NCI-H1694 (cell line): ENCODE measurements around the gene TOB1.
"Not testable (repeated sequence)": the region's sequence is repeated elsewhere in the genome, so short reads cannot be mapped to it uniquely, and the experiment has no call there.

Source experiments
- DNase-seq: peaks from one replicate; lab custom pipeline; 2025; lab: John Stamatoyannopoulos, UW

TOB1 gene

DNA sequence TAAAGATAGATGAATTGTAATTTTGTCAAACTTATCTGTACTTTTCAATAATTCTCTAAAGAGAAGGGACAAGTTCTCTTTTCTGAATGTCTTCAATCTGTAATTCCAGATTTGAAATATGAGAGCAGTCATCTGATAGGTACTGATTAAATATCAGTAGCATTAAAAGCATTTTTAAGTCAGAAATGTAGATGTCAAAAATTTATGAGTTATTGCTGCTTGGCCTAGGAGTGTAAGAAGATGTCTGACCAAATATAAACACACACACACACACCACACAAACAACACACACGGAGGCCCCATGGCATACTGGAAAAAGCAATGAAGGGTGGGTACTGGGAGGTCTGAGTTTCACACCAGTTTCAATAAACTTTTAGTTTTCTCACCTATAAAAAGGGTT lies 2.4 kb upstream of the TOB1 start:
- no peak for DNase-seq

- no peak for DNase-seq
Observed at GRCh38 chr17:50868140-50868438, 1.9 kb upstream of the TOB1 start.

GRCh38 chr17:50867363-50868139 lies 1.4 kb upstream of the TOB1 start:
- peak; percentile 97 for DNase-seq

DNA sequence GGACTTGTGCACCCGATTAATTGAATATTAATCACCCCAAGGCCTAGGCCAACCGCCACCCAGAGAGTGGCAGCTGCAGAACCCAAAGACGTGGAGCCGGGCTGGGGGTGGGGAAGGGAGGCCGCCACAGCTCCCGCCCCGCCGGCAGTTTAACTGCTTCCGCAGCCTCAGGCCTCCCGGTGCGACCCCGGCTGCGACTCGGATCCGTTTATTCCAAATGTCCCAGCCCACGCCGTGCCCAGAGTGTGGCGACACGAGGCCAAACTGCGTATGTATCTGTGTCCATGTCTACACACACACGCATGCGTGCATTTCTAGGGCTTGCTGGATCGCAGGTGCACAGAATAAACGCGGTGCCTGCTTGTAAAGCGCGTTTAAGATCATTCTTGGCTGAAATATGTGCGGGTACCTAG lies 802 bp upstream of the TOB1 start:
- peak; percentile 79 for DNase-seq

- no peak for DNase-seq
Observed at GRCh38 chr17:50865868-50866260, 290 bp downstream of the TOB1 start.

DNA sequence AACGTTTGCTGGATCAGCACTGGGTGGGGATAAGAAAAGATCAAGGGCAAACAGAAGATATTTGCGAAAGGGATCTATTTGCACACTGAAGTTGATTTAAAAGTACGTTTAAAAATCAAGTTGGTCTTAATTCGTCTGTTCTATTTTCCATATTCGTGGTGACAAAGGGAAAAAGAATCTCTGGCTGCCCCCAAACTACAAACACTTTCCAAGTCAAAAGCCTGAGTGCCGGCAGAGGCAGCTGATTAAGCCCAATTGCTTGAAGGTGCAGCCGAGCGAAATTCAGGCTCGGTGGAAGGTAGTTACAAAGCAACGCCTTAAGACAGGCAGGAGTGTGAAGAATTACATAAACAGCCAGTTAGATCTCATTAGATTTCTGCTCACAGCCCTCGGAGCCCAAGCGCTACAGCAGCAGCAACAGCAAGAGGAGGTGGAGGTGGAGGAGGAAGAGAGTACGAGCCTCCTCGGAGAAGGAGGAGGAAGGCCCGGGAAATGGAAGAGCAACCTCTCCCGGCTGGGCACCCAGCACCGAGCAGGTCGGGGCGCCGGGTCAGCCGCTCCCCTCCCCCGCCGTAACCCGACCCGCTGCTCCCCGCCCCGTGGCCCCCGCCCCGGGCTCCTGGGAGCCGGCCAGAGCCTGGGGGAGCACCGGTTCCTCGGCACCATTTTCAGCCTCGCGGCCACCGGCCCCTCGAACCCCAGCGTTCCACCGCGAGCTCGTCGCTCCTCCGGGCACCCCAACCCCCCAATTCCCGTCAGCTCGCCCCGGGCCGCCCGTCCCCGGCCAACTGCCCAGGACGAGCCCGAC lies 890 bp downstream of the TOB1 start:
- no peak for DNase-seq

GRCh38 chr17:50864747-50865059 lies 1.5 kb downstream of the TOB1 start:
- no peak for DNase-seq

DNA sequence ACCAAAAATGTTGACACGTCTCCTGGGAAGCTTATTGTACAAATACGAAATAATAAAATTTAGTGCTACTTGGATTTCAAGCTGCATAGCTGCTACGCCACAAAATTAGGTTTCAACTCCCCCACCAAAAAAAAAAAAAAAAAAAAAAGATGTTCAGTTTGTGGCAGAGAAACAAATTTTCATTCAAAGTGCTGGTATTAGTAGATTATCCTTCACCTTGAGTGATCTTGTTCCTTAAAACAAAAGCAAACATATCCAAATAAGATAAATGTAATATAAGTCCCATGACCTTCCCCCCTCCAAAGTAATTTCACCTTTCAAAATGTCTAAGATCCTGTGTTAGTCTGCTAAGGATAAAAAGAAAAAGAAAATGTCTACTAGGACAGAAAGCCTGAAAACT lies 2.2 kb downstream of the TOB1 start:
- DNase-seq: no peak

DNA sequence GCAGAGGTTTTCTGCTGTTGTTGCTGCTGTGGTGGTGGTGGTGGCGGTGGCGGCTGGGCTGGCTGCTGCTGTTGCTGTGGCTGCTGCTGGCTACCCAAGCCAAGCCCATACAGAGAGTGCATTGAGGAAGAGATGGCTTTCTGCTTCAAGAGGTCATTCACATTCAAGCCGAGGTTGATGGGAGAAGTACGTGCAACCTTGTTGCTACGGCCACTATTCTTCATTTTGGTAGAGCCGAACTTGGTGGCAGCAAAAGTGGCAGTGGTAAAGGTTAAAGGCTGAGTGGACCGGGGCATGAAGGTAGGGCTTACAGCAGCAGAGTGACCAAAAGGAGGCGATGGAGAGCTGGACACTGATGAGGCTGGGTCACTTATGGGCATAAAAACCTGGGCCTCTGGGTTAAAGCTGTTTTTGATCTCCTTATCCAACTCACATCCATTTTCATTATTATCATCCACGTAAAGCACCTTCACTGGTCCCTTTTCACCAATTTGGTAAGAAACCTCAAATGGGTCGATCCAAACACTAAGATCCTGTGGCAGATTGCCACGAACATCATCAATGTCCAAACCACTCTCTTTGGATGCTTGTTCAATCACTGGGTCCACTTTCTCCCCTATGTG lies 2.8 kb downstream of the TOB1 start:
- DNase-seq: no peak

DNA sequence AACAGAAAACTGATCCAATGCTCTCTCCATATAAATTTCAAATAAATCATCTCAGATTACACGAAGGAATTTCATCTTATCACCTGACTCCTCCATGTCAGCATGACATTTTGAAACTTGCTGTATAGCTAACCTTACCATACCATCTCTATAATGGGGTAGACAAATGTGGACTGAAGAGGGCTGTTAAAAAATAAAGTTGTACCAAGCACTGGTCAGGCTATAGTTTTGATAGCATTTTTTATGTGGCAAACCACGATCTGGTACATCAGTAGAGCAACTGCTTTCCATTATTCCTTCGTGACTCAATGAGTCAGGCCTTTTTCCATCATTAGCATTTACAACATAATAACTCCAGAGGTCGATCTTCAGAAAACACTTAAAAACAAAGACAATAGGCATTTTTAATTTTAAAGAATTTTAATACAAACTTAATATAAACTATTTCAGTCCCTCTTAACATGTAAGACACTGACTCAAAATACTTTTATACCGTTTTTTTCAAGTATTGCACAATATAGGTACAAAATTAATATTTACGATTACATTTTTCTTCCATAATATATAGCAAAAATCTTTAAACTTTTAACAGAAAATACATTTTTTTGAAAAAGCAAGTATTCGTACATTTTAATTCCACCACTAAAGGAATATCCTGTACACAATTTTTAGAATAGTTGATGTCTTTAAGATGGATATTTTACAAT lies 4.2 kb downstream of the TOB1 start:
- DNase-seq: no peak

DNA sequence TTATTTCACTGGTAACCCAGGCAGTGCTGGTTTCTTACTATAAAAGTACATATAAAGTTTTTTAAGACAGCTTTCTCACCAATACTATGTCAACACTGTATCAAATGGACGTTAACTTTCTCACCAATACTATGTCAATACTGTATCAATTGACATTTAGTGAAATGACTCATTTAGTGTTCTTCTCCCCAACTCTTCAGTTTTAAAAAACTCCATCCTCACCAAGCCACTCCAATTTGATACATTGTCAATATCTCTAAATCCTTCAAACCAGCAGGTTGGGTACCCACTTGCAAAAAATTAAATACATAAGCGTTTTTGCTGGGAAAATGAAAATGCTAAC lies 4.8 kb downstream of the TOB1 start:
- no peak for DNase-seq

DNA sequence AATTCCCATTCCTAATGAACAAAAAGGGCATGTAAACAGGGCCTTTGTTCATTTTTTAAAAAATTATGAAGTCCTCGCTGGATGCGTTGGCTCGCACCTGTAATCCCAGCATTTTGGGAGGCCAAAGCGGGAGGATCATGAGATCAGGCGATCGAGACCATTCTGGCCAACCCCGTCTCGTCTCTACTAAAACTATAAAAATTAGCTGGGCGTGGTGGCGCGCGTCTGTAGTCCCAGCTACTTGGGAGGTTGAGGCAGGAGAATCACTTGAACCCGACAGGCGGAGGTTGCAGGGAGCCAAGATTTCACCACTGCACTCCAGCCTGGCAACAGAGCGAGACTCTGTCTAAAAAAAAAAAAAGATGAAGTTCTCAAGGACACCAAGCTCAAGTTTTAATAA lies 6.4 kb downstream of the TOB1 start:
- DNase-seq: not testable (repeated sequence)

DNA sequence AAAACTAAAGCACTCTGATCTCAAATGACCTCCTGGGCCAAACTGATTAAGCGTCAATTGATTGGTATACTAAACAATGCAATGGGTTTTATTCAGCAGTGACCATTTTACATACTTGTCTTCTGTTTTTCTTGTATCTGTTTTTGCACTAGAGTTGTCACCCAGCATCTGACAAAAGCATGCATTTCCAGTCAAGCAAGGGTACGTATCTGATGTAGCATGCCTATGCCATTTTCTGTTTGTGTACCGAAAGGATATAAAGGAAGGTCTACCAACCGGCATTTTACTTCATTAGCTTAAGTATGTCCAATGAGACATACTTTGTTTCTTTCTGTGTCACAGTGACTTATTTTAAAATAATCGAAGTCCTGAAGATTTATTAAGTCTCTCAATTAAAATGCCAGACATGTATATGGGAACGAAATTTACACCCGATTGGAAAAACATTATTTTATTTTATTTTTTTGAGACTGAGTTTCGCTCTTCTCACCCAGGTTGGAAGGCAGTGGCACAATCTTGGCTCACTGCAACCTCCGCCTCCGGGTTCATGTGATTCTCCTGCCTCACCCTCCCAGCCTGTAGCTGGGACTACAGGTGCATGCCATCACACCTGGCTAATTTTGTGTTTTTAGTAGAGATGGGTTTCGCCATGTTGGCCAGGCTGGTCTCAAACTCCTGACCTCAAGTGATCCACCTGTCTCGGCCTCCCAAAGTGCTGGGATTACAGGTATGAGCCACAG lies 7.5 kb downstream of the TOB1 start:
- no peak for DNase-seq

DNA sequence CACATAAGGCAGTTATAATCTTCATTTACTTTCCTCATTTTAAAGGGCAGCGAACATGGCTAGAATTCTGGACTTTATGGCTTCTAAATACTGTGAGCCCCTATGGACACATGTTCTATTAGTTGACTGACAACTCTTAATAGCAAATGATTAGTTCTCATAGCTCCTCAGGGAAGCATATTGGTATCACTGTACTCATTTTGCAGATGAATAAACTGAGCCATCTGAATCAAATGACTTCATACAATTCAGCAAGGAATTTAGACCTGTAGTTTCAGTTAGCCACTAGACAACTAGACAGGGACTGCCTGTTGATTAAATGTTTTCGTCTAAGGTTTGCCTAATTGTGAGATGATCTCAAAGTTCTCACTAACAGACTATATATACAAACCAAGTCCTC lies 9.7 kb downstream of the TOB1 start:
- DNase-seq: no peak

- no peak for DNase-seq
Observed at GRCh38 chr17:50855708-50856330, 10.3 kb downstream of the TOB1 start.

DNA sequence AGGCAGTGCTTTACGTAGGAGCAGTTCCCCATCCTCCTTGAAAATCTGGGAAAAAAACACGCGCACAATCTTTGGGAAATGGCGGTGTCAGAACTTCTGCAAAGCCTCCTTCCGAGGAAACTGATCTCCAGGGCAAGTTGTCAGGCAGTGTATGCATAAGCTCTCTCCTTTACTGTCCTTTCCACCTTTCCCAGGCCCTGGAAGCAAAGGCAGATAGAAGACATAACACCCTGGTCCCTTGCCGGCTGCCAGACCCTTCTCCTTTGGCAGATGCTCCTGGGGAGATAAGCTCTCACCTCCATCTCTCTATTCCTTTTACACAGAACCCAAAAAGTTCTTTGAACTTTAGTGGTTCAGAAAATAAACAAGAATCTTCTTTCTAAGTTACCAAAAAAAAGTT lies 12.4 kb downstream of the TOB1 start:
- DNase-seq: no peak

DNA sequence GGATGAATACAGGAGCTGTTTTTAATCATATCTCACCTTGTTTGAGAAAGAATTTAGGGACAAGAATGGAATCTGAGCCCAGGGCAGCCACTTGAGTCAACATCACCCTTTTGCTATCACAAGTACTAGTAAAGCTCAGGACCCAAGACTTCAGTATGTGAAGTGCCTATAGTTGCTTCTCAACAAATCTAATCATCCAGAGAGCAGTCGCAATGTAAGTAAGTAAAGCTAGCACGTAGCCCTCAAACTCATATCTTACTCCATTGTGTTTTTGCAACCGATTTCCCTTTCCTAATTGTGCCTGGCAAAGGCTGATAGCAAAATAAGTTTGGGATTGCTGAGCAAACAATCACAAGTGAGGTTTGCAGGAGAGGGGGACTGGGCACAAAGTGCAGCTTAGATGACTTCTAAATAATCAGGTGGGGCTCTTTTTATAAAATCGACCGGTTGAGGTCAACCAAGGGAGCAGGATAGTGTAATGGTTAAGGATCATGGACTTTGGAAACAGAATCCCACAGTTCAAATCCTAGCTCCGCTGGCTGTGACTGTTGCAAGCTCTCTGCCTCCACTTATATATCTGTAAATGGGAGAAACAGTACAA lies 13.0 kb downstream of the TOB1 start:
- DNase-seq: no peak

- no peak for DNase-seq
Observed at GRCh38 chr17:50850640-50851039, 15.5 kb downstream of the TOB1 start.

GRCh38 chr17:50848711-50849110 lies 17.4 kb downstream of the TOB1 start:
- no peak for DNase-seq

GRCh38 chr17:50848039-50848438 lies 18.1 kb downstream of the TOB1 start:
- no peak for DNase-seq

- no peak for DNase-seq
Observed at GRCh38 chr17:50847566-50847965, 18.6 kb downstream of the TOB1 start.
